ENCODE results near the gene ELOVL1.
"Not testable (repeated sequence)": the region's sequence is repeated elsewhere in the genome, so short reads cannot be mapped to it uniquely, and the experiment has no call there.

Gene ELOVL1

DNA sequence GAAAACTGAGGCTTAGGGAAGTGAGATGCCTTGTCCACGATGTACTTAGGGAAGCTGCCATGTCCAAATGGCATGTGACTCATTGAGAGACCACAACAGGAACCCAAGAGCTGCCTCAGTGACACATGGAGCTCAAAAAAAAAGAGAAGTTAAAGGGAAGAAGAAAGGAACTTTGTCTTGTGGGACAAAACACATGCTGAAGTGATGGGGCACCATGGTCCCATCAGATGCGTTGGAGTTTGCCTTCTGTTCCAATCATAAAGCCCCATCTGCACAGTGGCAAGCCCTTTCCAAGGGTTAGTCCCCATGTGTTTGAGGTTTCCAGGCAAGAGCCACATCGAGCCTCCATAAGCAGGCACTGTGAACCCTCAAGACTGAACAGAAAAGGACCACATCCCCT, 13.8 kb upstream of the ELOVL1 start:
- DNase-seq (ENCODE audit: low read depth): no peak

DNA sequence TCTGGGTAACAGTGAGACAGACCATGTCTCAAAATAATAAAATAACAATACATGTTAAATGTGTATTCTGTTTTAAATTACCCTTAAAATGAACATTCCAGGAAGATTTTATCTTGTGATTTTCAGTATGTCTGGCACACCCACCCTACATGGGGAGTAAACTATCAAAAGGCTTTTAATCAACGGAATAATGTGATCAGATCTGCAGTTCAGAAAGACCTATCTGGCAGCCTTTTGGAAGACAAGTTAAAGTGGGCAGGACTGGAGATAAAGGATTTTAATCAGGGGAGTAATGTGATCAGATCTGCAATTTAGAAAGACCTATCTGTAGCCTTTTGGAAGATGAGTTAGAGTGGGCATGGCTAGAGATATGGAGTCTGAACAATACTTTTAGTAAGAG, 11.7 kb upstream of the ELOVL1 start:
- no peak for DNase-seq (ENCODE audit: low read depth)

DNA sequence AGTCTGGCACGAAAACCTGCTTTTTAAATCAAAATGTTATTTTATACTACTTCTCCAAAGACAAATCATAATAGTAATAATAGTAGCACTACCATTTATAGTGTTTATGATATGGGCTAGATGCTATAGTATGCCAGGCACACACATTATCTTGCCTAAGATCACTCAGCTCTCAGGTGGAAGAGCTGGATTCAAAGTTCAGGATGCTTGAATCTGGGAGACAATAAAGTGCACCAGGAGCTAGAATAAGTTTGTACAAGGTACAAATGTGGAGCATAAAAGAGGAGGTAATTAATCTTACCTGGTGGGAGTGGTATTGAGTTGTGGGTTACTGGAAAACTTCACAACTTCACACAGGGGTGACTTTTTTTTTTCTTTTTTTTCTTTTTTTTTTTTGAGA, 10.0 kb upstream of the ELOVL1 start:
- no peak for DNase-seq (ENCODE audit: low read depth)

DNA sequence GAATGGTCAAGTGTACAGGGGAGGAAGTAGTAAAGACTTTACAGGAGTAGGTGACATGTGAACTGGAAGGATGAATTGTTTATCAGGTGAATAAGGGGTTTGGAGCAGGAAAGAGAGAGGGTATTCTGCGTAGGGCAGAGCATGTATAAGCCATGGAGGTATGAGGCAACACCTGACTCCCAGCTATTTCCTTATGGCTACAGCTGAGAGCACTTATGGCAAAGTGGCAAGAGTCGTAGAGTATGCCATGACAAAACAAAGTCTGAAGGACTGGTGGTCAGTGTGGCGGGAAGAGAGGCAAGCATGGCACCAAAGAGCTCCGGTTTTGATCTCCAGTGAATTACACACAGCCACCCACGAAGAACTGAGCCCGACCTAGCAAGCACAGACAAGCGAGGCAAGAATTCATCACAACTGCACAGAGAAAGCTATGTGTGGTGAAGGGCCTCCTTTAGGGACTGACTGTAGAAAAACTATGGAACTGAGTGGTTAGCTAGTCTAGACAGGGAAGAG, 9.0 kb upstream of the ELOVL1 start:
- no peak for DNase-seq (ENCODE audit: low read depth)

DNA sequence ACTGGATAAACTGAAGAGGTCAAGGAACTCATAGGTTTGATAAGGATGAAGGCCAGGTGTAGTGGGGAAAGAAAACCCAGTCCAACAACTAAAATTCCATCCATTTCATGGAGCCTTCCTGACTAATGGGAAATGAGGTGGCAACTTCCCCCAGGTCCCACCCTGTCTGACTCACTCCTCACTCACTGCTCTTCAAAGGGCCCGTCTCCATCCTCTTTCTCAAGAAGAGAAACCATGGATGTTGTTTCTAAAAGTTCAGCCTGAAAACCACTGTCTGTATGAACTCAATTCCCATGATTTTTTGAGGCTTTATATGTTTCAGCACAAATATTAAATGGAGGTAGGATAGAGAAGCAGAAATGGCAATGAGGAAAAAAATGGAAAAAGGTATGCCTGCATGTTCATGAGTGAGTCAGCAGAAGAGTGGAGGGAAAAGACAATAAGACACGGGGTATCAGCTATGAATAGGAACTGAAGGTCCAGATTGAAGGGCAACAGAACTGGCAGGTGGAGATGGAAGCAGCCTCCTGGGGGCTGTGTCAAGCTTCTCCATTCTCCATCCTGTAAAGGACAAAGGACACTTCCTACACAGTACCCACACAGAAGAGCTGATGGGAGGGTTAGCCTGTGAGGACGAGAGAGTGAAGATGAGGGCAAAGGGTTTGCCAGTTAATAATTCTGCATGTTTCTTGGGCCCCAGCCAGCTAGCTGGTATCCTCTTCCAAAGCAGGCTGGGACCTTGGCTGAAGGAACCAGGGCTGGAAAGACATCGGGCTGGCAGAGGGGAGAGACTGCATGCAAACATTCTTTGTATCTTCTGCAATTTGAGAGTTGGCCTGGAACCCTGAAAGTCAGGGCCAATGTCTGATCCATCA, 5.5 kb upstream of the ELOVL1 start:
- peak; percentile 86 for DNase-seq (ENCODE audit: low read depth)

DNA sequence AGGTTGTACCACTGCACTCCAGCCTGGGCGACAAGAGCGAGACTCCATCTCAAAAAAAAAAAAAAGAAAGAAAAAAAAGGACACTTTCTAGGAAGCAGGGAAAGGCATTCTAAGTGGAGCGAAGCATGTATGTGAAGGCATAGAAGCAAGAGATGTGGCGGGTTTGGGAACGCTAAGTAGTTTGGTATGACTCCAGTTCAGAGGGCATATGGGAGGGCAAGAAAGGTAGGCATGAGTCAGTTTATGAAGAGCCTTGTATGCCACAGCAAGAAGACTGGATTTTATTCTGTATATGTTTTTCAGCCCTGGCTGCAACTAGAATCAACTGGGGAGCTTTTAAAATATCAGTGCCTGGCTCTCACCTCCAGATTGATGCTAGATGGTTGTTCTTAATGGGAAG, 4.4 kb upstream of the ELOVL1 start:
- DNase-seq (ENCODE audit: low read depth): no peak

DNA sequence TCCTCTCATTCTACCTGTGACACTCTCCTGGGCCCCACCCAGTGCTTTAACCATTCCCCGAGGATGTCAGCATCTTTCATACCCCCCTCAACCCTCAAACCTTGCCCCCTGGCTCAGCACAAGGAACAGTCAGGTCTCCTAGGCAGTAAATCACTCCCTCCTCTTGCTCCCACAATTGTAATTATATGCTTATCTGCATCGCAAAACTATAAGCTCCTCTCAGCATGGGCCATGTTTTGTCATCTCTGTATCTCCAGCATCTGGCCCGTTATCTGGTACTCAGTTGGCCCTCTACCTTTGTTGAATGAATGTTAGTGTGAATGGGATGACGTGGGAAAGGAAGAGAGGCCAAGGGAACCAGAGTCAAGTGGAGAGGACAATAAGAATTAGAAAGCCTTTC, 2.8 kb upstream of the ELOVL1 start:
- no peak for DNase-seq (ENCODE audit: low read depth)

DNA sequence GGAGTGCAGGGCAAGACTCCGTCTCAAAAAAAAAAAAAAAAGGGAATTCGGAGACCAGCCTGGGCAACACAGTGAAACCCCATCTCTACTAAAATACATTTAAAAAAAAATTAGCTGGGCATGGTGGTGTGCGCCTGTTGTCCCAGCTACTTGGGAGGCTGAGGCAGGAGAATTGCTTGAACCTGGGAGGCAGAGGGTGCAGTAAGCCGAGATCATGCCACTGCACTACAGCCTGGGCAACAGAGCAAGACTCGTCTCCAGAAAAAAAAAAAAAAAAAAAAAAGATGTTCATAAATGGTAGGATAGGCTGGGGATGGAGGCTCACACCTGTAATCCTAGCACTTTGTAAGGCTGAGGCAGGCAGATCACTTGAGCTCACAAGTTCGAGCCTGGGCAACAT, 2.0 kb upstream of the ELOVL1 start:
- DNase-seq (ENCODE audit: low read depth): not testable (repeated sequence)

DNA sequence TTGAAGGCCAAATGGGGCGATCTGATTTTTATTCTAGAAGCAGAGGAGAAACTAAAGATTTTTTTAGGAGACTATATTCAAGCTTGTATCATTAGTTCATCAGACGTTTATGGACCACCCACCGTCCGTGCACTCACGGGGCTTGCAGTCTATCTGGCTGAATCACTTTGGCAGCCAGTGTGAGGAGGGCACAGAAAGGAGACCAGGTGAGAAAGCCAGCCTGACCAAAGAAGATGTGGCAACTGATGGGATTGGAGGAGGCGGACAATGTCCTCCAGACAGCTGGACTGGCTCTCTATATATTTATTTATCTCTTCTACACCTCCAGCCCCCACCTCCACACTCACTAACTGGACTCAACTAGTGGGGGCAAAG, 822 bp upstream of the ELOVL1 start:
- no peak for DNase-seq (ENCODE audit: low read depth)

DNA sequence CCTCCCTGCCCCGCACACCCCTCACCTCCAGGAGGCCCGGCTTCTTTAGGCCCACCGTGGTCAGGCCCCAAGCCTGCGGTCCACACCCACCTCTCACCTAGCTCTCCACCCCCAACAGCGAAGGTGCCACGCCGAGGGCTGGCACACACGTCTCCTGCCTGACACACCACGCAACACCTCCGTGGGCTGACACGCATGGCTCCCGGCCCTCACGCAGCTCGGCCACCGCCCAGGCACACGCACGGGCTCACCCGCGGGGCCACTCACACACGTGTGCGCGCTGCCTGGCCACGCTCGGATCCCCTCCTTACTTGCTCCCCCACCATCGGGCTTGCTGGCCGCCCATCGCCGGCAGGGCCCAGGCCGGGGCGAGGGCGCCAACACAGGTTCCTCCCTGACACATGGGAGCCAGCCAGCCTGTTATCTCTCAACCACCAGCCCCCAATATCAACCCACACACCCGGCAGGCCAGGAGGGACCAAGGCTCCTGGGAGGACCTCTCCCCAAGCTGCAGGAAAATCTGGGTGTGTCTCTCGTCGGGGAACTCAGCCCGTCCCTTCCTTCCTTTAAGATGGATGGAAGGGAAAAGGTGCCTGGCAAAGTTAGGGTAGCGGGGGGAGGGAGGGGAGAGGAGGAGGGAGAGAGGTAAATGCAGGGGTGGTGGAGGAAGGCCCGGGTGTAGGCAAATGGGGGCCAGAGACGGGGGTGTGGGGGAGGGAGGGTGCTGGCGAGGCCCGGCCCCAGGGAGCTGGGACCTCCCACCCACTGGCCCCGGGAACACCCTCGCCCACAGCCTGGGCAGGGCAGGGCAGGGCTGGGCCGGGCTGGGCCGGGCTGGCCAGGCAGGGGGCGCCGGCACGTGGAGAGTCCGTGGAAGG, 546 bp downstream of the ELOVL1 start:
- no peak for DNase-seq (ENCODE audit: low read depth)

DNA sequence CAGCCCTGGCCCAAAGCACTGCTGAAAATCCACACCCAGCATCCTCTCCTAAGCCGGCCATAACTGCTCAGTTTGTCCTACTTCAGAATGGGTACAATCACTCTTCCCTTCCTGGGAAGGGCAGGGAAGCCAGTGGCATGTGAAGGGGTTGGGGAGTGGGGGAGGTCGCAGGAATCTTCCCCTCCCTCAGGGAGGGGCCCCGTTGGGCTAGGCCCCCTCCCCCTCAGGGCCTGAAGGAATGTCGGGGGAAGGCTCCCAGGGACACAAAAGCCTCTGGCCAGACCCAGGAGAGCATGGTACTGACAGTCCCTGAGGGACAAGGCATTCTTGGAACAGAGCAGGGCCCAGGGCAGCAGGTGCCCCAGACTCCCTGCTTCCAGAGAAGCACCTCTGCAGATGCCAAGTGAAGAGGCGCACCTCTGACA, 1.2 kb downstream of the ELOVL1 start:
- no peak for DNase-seq (ENCODE audit: low read depth)

DNA sequence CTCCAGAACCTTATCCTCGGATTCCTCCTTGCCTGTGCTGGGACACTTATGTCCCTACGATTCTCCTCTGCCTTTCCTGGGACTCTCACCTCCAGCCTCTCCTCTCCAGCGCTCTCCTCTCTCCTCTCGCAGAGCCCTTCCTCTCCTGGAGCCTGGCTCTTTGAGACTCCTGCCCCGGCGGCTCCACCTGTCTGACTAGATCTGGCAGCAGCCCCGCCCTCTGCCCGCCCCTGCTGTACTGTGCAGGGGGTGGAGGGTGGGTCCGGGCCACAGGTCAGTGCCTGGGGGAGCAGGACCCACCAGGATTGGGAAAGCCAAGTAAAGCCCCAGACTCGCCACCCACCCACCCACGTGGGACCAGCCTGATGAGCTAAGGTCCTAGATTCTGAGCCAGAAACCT, 1.6 kb downstream of the ELOVL1 start:
- DNase-seq (ENCODE audit: low read depth): no peak

DNA sequence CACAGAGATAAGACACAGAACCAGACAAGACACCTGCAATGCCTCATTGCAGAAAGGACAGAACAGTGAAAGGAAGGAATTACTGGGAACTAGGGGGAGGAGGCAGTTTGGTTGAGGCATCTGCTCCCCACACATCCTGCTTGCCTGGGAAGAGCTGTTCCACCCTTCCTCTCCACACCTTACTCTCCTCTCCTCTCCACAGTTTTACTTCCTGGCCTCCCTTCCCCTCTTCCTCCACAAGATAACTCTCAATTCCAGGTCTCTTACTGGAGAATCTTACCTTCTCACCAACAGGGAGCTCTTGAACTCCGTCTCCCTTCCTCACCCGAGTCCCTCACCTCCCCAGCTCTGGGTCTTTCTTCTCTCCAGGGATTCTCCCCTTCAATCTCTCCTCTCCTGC, 2.1 kb downstream of the ELOVL1 start:
- no peak for DNase-seq (ENCODE audit: low read depth)

DNA sequence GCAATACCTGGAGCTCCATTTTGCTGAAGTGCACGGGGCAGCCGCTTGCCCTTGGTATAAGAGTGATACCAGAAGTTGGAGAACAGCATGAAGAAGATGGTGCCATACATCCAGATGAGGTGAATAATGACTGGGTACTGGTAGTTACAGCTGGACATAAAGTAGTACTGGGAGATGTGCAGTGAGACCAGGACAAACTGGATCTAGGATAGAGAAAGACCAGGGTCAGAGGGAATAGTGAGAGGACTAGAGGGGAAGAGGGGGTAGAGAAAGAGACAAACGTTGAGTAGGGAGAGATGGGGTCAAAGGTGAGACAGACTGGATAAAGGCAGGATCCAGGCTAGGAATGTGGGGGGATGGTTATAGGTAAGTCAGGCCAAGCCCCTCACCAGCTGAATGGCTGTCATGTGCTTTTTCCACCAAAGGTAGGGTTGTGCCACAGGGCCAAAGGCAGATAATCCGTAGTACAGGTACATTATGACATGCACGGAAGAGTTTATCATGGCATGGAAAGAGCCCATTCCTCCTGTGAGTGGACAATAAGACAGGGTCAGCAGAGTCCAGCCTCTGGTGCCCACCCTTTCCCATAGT, 3.8 kb downstream of the ELOVL1 start:
- DNase-seq (ENCODE audit: low read depth): no peak

DNA sequence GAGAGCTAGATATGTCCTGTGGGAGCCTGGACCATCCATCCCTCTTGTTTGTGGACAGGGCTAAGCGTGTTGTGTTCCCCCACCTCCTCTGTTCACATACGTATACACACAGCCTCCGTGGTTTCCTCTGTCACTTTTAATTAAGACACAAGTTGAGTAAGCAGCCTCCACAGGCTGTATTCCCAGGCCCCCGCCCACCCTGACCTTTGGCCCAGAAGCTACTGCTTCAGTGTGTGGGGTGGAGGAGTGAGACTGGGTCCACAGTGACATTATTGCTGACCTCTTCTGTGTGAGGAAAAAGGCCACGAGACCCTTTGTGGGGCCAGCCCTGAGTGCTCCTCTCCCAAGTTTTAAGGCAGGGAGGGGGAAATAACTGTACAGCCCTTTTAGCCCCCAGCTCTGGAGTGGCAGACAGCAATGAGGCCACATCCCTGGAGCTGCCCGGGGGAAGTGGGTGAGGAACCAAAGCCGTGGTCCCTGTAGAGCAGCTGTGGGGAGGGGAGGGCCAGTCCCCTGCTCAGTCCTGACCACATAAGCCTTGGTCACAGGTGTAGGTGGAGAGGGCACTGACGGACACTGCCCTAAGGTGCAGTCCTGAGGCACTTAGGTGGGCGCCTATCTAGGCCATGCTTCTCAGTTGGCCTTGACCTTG, 4.4 kb downstream of the ELOVL1 start:
- no peak for DNase-seq (ENCODE audit: low read depth)

DNA sequence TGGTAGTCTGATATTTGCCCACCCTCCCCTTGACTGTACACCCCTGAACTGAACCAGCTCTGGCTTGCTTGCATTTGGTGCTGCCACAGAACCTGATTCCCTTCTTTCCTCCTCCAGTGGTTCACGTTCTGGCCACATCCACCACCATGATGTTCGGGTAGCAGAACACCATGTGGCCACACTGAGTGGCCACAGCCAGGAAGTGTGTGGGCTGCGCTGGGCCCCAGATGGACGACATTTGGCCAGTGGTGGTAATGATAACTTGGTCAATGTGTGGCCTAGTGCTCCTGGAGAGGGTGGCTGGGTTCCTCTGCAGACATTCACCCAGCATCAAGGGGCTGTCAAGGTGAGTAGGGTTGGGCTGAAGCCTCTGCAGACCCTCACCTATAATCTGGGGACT, 7.2 kb downstream of the ELOVL1 start:
- no peak for DNase-seq (ENCODE audit: low read depth)

DNA sequence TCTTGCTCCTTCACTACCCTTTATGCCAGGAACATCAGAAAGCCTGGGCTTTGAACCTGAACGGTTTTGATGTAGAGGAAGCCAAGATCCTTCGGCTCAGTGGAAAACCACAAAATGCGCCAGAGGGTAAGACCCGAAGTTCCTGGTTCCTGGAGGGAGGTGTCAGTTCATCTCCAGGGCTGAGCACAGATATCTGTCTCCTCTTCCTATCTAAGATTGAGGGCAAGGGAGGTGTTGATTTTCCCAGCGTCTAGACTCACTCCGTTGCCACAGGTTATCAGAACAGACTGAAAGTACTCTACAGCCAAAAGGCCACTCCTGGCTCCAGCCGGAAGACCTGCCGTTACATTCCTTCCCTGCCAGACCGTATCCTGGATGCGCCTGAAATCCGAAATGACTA, 8.1 kb downstream of the ELOVL1 start:
- no peak for DNase-seq (ENCODE audit: low read depth)

DNA sequence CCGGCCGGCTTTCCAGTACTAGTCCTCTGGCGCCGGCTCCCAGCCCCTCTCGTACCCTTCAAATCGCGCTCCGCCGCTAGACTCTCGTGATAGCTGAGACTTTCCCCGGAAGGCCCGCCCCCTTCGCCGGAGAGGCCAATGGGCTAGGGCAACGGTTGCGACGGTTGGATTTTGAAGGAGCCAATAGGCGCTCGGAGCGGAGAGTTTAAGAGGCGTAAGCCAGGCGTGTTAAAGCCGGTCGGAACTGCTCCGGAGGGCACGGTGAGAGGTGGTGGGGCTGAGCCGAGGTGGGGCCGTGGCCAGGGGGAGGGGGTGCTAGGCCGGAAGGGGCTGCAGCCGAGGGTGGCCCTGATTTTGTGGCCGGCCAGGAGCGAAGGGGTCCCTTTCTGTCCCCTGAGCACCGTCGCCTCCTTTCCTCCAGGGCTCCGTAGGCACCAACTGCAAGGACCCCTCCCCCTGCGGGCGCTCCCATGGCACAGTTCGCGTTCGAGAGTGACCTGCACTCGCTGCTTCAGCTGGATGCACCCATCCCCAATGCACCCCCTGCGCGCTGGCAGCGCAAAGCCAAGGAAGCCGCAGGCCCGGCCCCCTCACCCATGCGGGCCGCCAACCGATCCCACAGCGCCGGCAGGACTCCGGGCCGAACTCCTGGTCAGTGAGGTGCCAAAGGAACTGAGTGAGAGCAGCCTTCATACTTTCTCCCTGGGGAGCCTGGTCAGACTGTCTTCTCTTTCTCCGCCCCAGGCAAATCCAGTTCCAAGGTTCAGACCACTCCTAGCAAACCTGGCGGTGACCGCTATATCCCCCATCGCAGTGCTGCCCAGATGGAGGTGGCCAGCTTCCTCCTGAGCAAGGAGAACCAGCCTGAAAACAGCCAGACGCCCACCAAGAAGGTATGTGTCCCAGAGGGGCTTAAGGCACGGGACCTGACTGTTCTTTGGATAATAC, 8.8 kb downstream of the ELOVL1 start, which contains the start of gene CDC20:
TSS of gene CDC20 (plus strand) at position 236 of the 948 bp plus-strand sequence. CDS start at position 471, 235 bp downstream.
- DNase-seq (ENCODE audit: low read depth): peak; percentile 98

DNA sequence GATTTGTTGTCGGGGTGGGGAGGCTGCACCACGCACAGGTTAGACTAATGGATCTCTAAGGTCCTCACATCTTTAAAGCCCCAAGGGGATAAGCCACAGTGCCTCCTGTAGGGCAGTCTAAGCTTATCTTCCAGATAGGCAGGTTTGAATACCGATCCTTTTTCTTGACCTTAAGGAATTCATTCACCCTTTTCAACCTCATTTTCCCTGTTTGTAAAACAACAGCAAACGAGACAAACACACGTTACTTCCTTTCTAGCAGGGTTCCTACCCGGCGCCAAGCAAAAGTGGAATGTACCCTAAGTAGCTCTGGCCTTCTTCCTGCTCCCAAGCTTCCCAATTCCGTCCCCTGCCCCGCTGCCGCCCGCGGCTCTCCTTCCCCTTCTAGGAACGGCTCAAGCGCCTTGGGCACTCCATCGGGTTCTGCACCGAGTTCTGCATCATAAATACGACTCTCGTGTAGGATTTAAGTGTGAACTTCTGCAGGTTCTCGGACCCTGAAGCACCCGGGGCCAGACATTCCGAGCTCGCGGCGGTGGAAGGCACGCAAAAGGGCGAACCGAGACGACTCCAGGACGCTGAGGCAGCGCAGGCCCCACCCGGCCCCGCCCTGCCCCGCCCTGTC, 9.6 kb downstream of the ELOVL1 start:
- no peak for DNase-seq (ENCODE audit: low read depth)

DNA sequence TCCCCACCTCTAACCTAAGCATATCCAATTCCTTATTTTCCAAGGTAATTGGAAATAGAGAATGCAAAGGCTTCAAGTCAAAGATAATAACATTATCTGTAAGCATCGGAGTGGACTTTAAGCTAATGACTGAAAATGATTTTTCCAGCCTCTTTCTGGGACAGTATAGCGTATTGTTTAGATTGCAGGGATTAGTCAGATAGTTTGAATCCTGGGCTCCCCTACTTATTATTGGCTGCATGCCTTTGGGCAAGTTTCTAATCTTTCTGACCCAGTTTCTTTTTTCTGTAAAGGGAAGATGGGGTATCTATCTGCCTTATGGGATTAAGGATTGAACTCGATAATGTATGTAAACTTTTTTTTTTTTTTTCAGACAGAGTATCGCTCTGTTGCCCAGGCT, 10.6 kb downstream of the ELOVL1 start:
- DNase-seq (ENCODE audit: low read depth): no peak
